GM21786 (cell line): ENCODE measurements around the gene RRP1B.
A peak's percentile ranks its signal among the peaks of the same experiment; 100 is the strongest.
"Not testable (repeated sequence)": the region's sequence is repeated elsewhere in the genome, so short reads cannot be mapped to it uniquely, and the experiment has no call there.

Source experiments
- ATAC-seq: cut with Tn5 transposase; IDR thresholded peaks from one replicate; pipeline ENCODE4 v1.9.1; 2021; ENCODE audit not compliant: unreplicated experiment

Gene RRP1B

GRCh38 chr21:43659136-43660000 is at the start of gene RRP1B, which contains the start of gene HSF2BP:
Gene RRP1B, plus strand, starts transcription at chr21:43659560. Its CDS starts 105 bp downstream, at chr21:43659665.
Gene HSF2BP, minus strand, starts transcription at chr21:43659488. Its CDS starts 1,392 bp downstream, at chr21:43658096.
- ATAC-seq, result peak; percentile 66

GRCh38 chr21:43611598-43612369 is 47.6 kb upstream of the RRP1B start:
- no peak for ATAC-seq

- no peak for ATAC-seq
Measured at GRCh38 chr21:43613755-43614638, 45.4 kb upstream of the RRP1B start.

- ATAC-seq, result no peak
Measured at GRCh38 chr21:43614839-43615238, 44.5 kb upstream of the RRP1B start.

GRCh38 chr21:43616861-43617260 is 42.5 kb upstream of the RRP1B start:
- ATAC-seq, result not testable (repeated sequence)

GRCh38 chr21:43618940-43619339 is 40.4 kb upstream of the RRP1B start:
- no peak for ATAC-seq

GRCh38 chr21:43619344-43619743 is 40.0 kb upstream of the RRP1B start:
- no peak for ATAC-seq

- ATAC-seq, result no peak
Measured at GRCh38 chr21:43619856-43620255, 39.5 kb upstream of the RRP1B start.

- no peak for ATAC-seq
Measured at GRCh38 chr21:43622796-43623195, 36.6 kb upstream of the RRP1B start.

- ATAC-seq, result no peak
Measured at GRCh38 chr21:43623588-43623987, 35.8 kb upstream of the RRP1B start.

GRCh38 chr21:43624339-43624738 is 35.0 kb upstream of the RRP1B start:
- no peak for ATAC-seq

GRCh38 chr21:43626390-43626789 is 33.0 kb upstream of the RRP1B start:
- no peak for ATAC-seq

GRCh38 chr21:43627527-43627926 is 31.8 kb upstream of the RRP1B start:
- ATAC-seq, result no peak

GRCh38 chr21:43631411-43632107 is 27.8 kb upstream of the RRP1B start:
- no peak for ATAC-seq

GRCh38 chr21:43632373-43632905 is 26.9 kb upstream of the RRP1B start:
- no peak for ATAC-seq

GRCh38 chr21:43634618-43635017 is 24.7 kb upstream of the RRP1B start:
- no peak for ATAC-seq

GRCh38 chr21:43635436-43635835 is 23.9 kb upstream of the RRP1B start:
- ATAC-seq, result no peak

- no peak for ATAC-seq
Measured at GRCh38 chr21:43637530-43638158, 21.7 kb upstream of the RRP1B start.

- ATAC-seq, result no peak
Measured at GRCh38 chr21:43639470-43640353, 19.6 kb upstream of the RRP1B start.
